GM12878 (cell line): ENCODE data around the gene DCUN1D4. TPM values are rescaled to one million over a fixed set of nuclear protein-coding genes. Genes with fewer than 3 reads are reported as not detected.
"Not testable (repeated sequence)": the region's sequence is repeated elsewhere in the genome, so short reads cannot be mapped to it uniquely, and the experiment has no call there.

Source experiments
- ATAC-seq: fragments of 200-7000 bp; cut with Tn5 transposase; 3 replicates; pipeline ENCODE4 v1.9.1; 2020; ENCODE audit warnings: mild to moderate bottlenecking, moderate library complexity
- BruUV-seq: library from RNA; stranded (reverse); fragments of 400-500 nt; replicated peaks from 2 replicates; lab custom pipeline; 2021; lab: Mats Ljungman, UMichigan
- CTCF ChIA-PET: fragments of 300-600 bp; sonication (Branson Sonifier 250); formaldehyde crosslinking; extraction: SDS; loops from one replicate; lab custom pipeline; 2021; ENCODE audit warnings: inconsistent platforms; lab: Yijun Ruan, JAX
- POLR2A ChIA-PET: fragments of 350-600 bp; formaldehyde crosslinking; extraction: SDS; loops from one replicate; lab custom pipeline; 2021; ENCODE audit warnings: inconsistent platforms; lab: Charles Lee
- RAD21 ChIA-PET: fragments of 300-600 bp; sonication (Branson Sonifier 250); formaldehyde crosslinking; loops from one replicate; lab custom pipeline; 2023; ENCODE audit warnings: antibody characterized with exemption; ENCODE audit not compliant: unreplicated experiment; lab: Charles Lee
- SMC1A ChIA-PET: fragments of 300-600 bp; sonication (Branson Sonifier 250); formaldehyde crosslinking; loops from one replicate; lab custom pipeline; 2023; ENCODE audit not compliant: unreplicated experiment, uncharacterized antibody; lab: Charles Lee
- DNase-seq: peaks from one replicate; pipeline ENCODE4 v3.0.0-alpha.2; 2011; ENCODE audit warnings: low read depth, low spot score
- FAIRE-seq: peaks from 3 replicates; lab custom pipeline; 2011; peaks lifted over from hg19 to GRCh38; lab: Jason Lieb, UNC
- H2AFZ ChIP-seq: 2 replicates; pipeline ENCODE4 v1.6.0; 2011; ENCODE audit warnings: low read depth, low read length, control low read depth; ENCODE audit not compliant: control insufficient read depth
- H3K27ac ChIP-seq: 2 replicates; pipeline ENCODE4 v1.5.1; 2011; ENCODE audit warnings: control low read depth; ENCODE audit not compliant: control insufficient read depth, insufficient read depth
- H3K27me3 ChIP-seq, 2 experiments: replicated peaks in 1 of 2; 2 replicates each; pipeline versions ENCODE4 v1.6.0 to v1.6.1; 2011; ENCODE audit warnings: low read length in 1 of 2; ENCODE audit not compliant: control insufficient read depth in 2 of 2, insufficient read depth in 2 of 2
- H3K36me3 ChIP-seq, 2 experiments: 2 replicates each; pipeline ENCODE4 v1.5.1; 2011; ENCODE audit warnings: low read length in 1 of 2; ENCODE audit not compliant: control insufficient read depth in 2 of 2, insufficient read depth in 2 of 2
- H3K4me1 ChIP-seq: 2 replicates; pipeline ENCODE4 v1.6.1; 2011; ENCODE audit warnings: mild to moderate bottlenecking, low read length, moderate library complexity, mixed read lengths; ENCODE audit not compliant: control insufficient read depth, insufficient read depth
- H3K4me2 ChIP-seq: 2 replicates; pipeline ENCODE4 v1.6.0; 2011; ENCODE audit warnings: control low read depth; ENCODE audit not compliant: control insufficient read depth, insufficient read depth
- H3K4me3 ChIP-seq: fragments of 200-600 bp; sonication (generic); 2 replicates; pipeline ENCODE4 v1.5.1; 2016
- H3K79me2 ChIP-seq: 2 replicates; pipeline ENCODE4 v1.6.0; 2011; ENCODE audit warnings: low read length; ENCODE audit not compliant: control insufficient read depth, insufficient read depth
- H3K9ac ChIP-seq: 2 replicates; pipeline ENCODE4 v1.8.0; 2011; ENCODE audit warnings: low read length, control low read depth, mixed read lengths; ENCODE audit not compliant: control insufficient read depth, insufficient read depth
- H3K9me3 ChIP-seq: replicated peaks from 3 replicates; pipeline ENCODE4 v1.5.1; 2011; ENCODE audit warnings: mild to moderate bottlenecking, low read length; ENCODE audit not compliant: control insufficient read depth, insufficient read depth
- H4K20me1 ChIP-seq: 2 replicates; pipeline ENCODE4 v1.6.0; 2011; ENCODE audit not compliant: control insufficient read depth, insufficient read depth
- CHD1 ChIP-seq: IDR thresholded peaks from 2 replicates; pipeline ENCODE4 v1.6.1; 2012; ENCODE audit warnings: low read depth, low read length, improper control_type of control experiment
- MEF2A ChIP-seq: IDR thresholded peaks from 2 replicates; pipeline ENCODE4 v1.6.1; 2011; ENCODE audit warnings: low read depth, mild to moderate bottlenecking, low read length, moderate library complexity; ENCODE audit not compliant: insufficient read depth
- SP1 ChIP-seq: IDR thresholded peaks from one replicate; pipeline ENCODE4 v1.6.1; 2011; ENCODE audit warnings: low read depth, low read length
- ZNF24 ChIP-seq: fragments of 450-650 bp; IDR thresholded peaks from 2 replicates; pipeline ENCODE4 v1.6.1; 2017; ENCODE audit warnings: antibody characterized with exemption, mild to moderate bottlenecking
- WGBS: methylation state at CpG from one replicate; pipeline ENCODE4 v1.1.6; 2016; ENCODE audit warnings: low lambda C conversion rate; ENCODE audit not compliant: insufficient replicate concordance, insufficient coverage; ENCODE audit errors: missing lambda C conversion rate; 5-methylcytosine and 5-hydroxymethylcytosine counted together
- in situ Hi-C: fragments of 300-500 bp; cut with MboI; formaldehyde crosslinking; loops from 9 replicates; pipeline ENCODE4 v1.14.3; 2018; ENCODE audit warnings: mixed read lengths
- intact Hi-C: fragments of 100-400 bp; cut with micrococcal nuclease; formaldehyde crosslinking; loops from one replicate; pipeline ENCODE4 v1.14.2; 2022; ENCODE audit not compliant: unreplicated experiment
- polyA plus RNA-seq, 11 experiments: library from polyadenylated mRNA; depleted of rRNA in 4 of 11; unstranded in 6 of 11; stranded (reverse) in 5 of 11; fragments of >200 nt; fragmentation: Nextera tagmentation in 4 of 11; fragmentation: Illumina TruSeq in 1 of 11; extraction: Ambion mirVana in 4 of 11; extraction: Trizol in 1 of 11; gene quantifications; 1 replicate in 1 of 11; 2 replicates in 10 of 11; pipeline versions ENCODE4 v1.2.1 to v1.2.3, GENCODE V29; 2011 to 2016; ENCODE audit warnings: inconsistent platforms in 2 of 11, missing spikeins in 2 of 11, low read depth in 1 of 11
- total RNA-seq, 4 experiments: library from RNA; depleted of rRNA in 3 of 4; stranded (reverse); fragments of >200 nt in 3 of 4; fragmentation: Illumina TruSeq in 1 of 4; extraction: Trizol in 1 of 4; gene quantifications; 2 replicates each; pipeline versions ENCODE4 v1.2.1 to v1.2.3, GENCODE V29; 2013 to 2021
- TF ChIP-seq, protein P1 (sequence below): fragments of 150-350 bp; IDR thresholded peaks from 2 replicates; pipeline ENCODE4 v1.6.1; 2014; ENCODE audit warnings: mild to moderate bottlenecking, low read depth, low read length

Gene DCUN1D4
- total and polyA plus RNA-seq, 10 of the 15 experiments (the other 5 are each of a cell fraction or from before 2014, with no cell fraction given) = 7.1 to 62.6 (median 16.8) TPM

DNA sequence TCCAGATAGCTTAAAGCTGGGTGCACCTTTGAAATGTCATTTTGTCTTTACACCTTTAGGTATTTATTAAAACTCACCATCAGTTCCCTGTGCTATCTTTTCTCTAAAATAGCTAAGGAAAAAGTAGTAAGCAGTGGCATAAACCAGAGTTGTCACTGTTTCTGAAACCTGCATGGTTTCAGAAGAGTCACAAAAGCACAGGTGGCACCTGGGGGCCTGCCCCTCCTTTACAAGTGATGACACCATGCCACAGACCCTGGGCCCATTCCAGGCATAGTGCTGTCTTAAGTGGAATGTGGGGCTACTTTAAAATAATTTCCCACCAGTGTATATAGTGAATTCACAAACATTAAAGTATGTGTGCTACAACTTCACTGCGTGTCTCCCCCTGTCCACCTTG, 47.8 kb downstream of the DCUN1D4 start (continued):
- TF ChIP-seq MEF2A (no peak), CHD1 (no peak), SP1 (no peak), ZNF24 (no peak)
- TF ChIP-seq, protein P1, sequence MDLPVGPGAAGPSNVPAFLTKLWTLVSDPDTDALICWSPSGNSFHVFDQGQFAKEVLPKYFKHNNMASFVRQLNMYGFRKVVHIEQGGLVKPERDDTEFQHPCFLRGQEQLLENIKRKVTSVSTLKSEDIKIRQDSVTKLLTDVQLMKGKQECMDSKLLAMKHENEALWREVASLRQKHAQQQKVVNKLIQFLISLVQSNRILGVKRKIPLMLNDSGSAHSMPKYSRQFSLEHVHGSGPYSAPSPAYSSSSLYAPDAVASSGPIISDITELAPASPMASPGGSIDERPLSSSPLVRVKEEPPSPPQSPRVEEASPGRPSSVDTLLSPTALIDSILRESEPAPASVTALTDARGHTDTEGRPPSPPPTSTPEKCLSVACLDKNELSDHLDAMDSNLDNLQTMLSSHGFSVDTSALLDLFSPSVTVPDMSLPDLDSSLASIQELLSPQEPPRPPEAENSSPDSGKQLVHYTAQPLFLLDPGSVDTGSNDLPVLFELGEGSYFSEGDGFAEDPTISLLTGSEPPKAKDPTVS = no peak
- TF ChIP-seq, all 136 proteins: peak for 0

DNA sequence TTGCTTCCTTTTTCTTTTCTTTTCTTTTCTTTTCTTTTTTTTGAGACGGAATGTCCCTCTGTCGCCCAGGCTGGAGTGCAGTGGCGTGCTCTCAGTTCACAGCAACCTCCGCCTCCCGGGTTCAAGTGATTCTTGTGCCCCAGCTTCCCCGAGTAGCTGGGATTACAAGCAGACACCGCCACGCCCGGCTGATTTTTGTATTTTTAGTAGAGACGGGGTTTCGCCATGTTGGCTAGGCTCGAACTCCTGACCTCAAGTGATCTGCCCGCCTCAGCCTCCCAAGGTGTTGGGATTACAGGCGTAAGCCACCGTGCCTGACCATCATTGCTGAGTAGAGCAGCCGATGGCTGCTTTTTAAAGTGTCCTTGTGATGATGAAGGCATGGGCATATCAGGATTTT, 50.4 kb downstream of the DCUN1D4 start:
- CTCF ChIA-PET = not testable (repeated sequence)

More for the DNA sequence above, 50.4 kb downstream of the DCUN1D4 start:
- BruUV-seq, H3K9ac ChIP-seq, intact Hi-C loops, FAIRE-seq, H3K36me3 ChIP-seq, H3K27ac ChIP-seq, ATAC-seq, H4K20me1 ChIP-seq, H3K4me1 ChIP-seq, H3K4me2 ChIP-seq, H3K9me3 ChIP-seq, RAD21 ChIA-PET, H2AFZ ChIP-seq, H3K4me3 ChIP-seq, H3K27me3 ChIP-seq, DNase-seq, H3K79me2 ChIP-seq, POLR2A ChIA-PET: not testable (repeated sequence)
- 98% methylated on average over 16 of the region's 16 CpGs for WGBS
- SMC1A ChIA-PET = interaction anchor here (0.9 kb wide), 1 partner anchor 57 kb away, joined by 3 read pairs; no protein-coding TSS in a partner anchor
- in situ Hi-C loops = loop anchor here (5.0 kb wide), 1 partner anchor 134 kb away; no protein-coding TSS in a partner anchor
